Measurements from ENCODE around the gene ICE1.

ICE1 gene

GRCh38 chr5:5497152-5497788 is 74.8 kb downstream of the ICE1 start:
- TF ChIP-seq, protein P1, sequence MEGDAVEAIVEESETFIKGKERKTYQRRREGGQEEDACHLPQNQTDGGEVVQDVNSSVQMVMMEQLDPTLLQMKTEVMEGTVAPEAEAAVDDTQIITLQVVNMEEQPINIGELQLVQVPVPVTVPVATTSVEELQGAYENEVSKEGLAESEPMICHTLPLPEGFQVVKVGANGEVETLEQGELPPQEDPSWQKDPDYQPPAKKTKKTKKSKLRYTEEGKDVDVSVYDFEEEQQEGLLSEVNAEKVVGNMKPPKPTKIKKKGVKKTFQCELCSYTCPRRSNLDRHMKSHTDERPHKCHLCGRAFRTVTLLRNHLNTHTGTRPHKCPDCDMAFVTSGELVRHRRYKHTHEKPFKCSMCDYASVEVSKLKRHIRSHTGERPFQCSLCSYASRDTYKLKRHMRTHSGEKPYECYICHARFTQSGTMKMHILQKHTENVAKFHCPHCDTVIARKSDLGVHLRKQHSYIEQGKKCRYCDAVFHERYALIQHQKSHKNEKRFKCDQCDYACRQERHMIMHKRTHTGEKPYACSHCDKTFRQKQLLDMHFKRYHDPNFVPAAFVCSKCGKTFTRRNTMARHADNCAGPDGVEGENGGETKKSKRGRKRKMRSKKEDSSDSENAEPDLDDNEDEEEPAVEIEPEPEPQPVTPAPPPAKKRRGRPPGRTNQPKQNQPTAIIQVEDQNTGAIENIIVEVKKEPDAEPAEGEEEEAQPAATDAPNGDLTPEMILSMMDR (IDR thresholded peaks at IDR 0.05; ENCODE audit: insufficient read depth, low read length, missing control alignments) = peak; percentile 74
- no peak for DNase-seq (ENCODE audit: low read depth, low spot score)
- CTCF ChIA-PET = interaction anchor here (0.7 to 2.4 kb wide), 16 partner anchors 9 to 1248 kb away, joined by 3 to 31 read pairs (median 4); no protein-coding TSS in a partner anchor
- POLR2A ChIA-PET = no interaction called here
- no peak overlapping the region for H3K4me3 ChIP-seq (ENCODE audit: low read depth, low read length)

DNA sequence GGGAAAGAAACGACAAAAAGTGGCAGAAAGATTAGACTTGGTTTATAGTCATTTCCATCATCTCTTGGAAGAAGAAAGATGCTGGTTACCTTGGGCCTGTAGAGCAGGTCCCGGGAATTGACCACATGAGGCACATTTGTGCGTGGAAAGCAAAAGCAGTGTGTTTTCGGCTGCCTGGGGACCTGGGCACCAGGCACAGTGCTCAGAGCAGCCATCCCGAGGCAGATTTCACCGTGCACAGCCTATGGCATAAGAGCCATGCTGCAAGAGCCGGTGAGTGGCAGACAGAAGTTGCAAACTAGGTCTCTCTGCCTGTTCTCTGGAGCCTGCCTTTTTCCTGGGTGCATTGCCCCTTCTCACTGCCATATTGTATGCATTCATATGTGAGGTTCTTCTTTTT is 77.0 kb downstream of the ICE1 start:
- ChIA-PET CTCF (no interaction called here), POLR2A (no interaction called here)

DNA sequence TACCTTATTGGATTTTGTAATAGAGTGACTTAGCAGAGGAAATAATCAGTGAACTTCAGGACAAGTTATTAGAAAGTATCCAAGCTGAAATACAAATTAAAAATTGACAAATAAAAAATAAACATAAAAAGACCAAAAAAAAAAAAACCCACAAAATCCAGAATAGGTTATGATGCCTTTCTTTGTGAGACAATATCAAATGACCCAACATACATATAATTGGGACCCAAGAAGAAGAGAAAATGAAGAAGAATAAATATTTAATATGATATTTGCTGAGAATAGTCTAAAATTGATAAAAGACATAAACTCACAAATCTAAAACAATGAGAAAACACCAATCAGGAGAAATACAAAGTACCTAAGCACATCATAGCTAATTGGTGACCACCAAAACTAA is 81.8 kb downstream of the ICE1 start:
- TF ChIP-seq, protein P1 (IDR thresholded peaks at IDR 0.05; ENCODE audit: insufficient read depth, low read length, missing control alignments) = no peak
- DNase-seq (ENCODE audit: low read depth, low spot score) = no peak
- H3K4me3 ChIP-seq (ENCODE audit: low read depth, low read length) = no peak overlapping the region
- POLR2A ChIA-PET = no interaction called here
- CTCF ChIA-PET = interaction anchor here (1.2 kb wide), 1 partner anchor 9 kb away, joined by 4 read pairs; no protein-coding TSS in a partner anchor

More for the DNA sequence above, 77.0 kb downstream of the ICE1 start:
- TF ChIP-seq, protein P1 (IDR thresholded peaks at IDR 0.05; ENCODE audit: insufficient read depth, low read length, missing control alignments) = no peak
- DNase-seq (ENCODE audit: low read depth, low spot score) = no peak
- H3K4me3 ChIP-seq (ENCODE audit: low read depth, low read length) = no peak overlapping the region

GRCh38 chr5:5505815-5506214 is 83.3 kb downstream of the ICE1 start:
- POLR2A ChIA-PET = no interaction called here
- TF ChIP-seq, protein P1 (IDR thresholded peaks at IDR 0.05; ENCODE audit: insufficient read depth, low read length, missing control alignments) = no peak
- no peak for DNase-seq (ENCODE audit: low read depth, low spot score)
- no peak overlapping the region for H3K4me3 ChIP-seq (ENCODE audit: low read depth, low read length)
- CTCF ChIA-PET = no interaction called here

- CTCF ChIA-PET = interaction anchor here (0.9 kb wide), 1 partner anchor 11 kb away, joined by 3 read pairs; no protein-coding TSS in a partner anchor
- POLR2A ChIA-PET = no interaction called here
Observed at GRCh38 chr5:5508391-5508790, 85.9 kb downstream of the ICE1 start.

GRCh38 chr5:5511904-5512416 is 89.5 kb downstream of the ICE1 start:
- TF ChIP-seq, protein P1 (IDR thresholded peaks at IDR 0.05; ENCODE audit: insufficient read depth, low read length, missing control alignments) = no peak
- DNase-seq (ENCODE audit: low read depth, low spot score) = no peak
- ChIA-PET CTCF (no interaction called here), POLR2A (no interaction called here)
- H3K4me3 ChIP-seq (ENCODE audit: low read depth, low read length) = no peak overlapping the region

More at GRCh38 chr5:5508391-5508790, 85.9 kb downstream of the ICE1 start:
- no peak for DNase-seq (ENCODE audit: low read depth, low spot score)
- no peak overlapping the region for H3K4me3 ChIP-seq (ENCODE audit: low read depth, low read length)
- TF ChIP-seq, protein P1 (IDR thresholded peaks at IDR 0.05; ENCODE audit: insufficient read depth, low read length, missing control alignments) = no peak

All from AG04449 (cell line).